ENCODE measurements around the gene ZNF556. TPM values are rescaled to one million over a fixed set of nuclear protein-coding genes. Genes with fewer than 3 reads are reported as not detected.

The ZNF556 gene
- total RNA-seq, 1 donor: not detected

DNA sequence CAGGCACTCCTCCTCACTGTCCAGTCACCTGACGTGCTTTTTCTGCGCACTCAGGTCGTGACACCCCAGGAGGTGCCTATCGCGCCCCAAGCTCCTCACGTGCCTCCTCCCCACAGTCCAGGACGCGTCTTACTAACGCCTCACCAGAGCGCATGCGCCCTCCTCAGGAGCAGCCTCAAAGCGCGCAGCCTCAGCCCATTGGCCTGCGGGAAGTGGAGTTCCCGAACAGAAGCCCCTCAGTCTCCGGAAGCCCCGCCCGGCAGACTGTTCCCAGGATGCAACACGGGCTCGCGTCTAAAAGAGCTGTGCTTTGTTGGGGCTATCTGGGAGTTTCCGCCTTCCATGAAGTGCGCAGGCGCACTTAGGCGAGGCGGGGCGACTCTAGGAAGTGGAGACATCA, 8.3 kb upstream of the ZNF556 start:
- no peak overlapping the region for H3K4me2 ChIP-seq (ENCODE audit: insufficient read depth, low read length)
- TF ChIP-seq, protein P1, sequence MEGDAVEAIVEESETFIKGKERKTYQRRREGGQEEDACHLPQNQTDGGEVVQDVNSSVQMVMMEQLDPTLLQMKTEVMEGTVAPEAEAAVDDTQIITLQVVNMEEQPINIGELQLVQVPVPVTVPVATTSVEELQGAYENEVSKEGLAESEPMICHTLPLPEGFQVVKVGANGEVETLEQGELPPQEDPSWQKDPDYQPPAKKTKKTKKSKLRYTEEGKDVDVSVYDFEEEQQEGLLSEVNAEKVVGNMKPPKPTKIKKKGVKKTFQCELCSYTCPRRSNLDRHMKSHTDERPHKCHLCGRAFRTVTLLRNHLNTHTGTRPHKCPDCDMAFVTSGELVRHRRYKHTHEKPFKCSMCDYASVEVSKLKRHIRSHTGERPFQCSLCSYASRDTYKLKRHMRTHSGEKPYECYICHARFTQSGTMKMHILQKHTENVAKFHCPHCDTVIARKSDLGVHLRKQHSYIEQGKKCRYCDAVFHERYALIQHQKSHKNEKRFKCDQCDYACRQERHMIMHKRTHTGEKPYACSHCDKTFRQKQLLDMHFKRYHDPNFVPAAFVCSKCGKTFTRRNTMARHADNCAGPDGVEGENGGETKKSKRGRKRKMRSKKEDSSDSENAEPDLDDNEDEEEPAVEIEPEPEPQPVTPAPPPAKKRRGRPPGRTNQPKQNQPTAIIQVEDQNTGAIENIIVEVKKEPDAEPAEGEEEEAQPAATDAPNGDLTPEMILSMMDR (IDR thresholded peaks at IDR 0.05; ENCODE audit: extremely low read depth, low read depth, low read length): no peak

DNA sequence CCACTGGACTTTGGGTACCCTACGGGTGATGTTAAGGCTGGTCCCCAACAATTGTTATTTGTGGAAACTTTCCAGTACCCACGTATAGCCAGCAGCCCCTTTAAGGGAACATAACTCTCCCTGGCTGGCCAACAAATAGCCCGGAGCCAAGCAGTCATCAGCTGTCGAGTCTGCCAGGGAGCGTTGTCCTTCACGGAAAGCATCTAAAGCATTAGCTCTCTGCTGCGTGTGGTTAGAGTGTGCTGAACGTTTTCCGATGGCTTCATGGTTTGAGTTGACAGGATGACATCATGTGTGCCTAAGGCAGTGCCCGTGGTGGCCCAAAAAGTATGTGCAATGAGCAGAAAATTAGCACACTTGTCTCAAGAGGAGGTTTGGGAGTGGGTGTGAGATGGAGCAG, 3.3 kb upstream of the ZNF556 start:
- peak; percentile 15 for DNase-seq (ENCODE audit: insufficient read length, low spot score, missing footprints)
- Histone ChIP-seq H3K27ac (ENCODE audit: low read depth, low read length) (no peak overlapping the region), H3K27me3 (ENCODE audit: insufficient read depth, low read length) (no peaks in the 10 kb centered on the region), H3K4me1 (ENCODE audit: insufficient read depth, low read length) (no peaks in the 10 kb centered on the region), H3K4me2 (ENCODE audit: insufficient read depth, low read length) (no peak overlapping the region), H3K9me3 (ENCODE audit: low read depth, low read length) (peaks cover 11% of the 10 kb centered on the region), H4K20me1 (ENCODE audit: insufficient read depth, low read length) (no peaks in the 10 kb centered on the region), H3K4me3 (ENCODE audit: insufficient read depth, low read length) (no peak overlapping the region), H3K36me3 (ENCODE audit: insufficient read depth, low read length) (no peaks in the 10 kb centered on the region), H3K79me2 (ENCODE audit: insufficient read depth, low read length) (no peaks in the 10 kb centered on the region), H2AFZ (ENCODE audit: low read length) (no peak overlapping the region)
- TF ChIP-seq, protein P1 (IDR thresholded peaks at IDR 0.05; ENCODE audit: extremely low read depth, low read depth, low read length): no peak

More for the DNA sequence above, 8.3 kb upstream of the ZNF556 start:
- Histone ChIP-seq H3K79me2 (ENCODE audit: insufficient read depth, low read length) (no peaks in the 10 kb centered on the region), H3K4me3 (ENCODE audit: insufficient read depth, low read length) (no peak overlapping the region), H2AFZ (ENCODE audit: low read length) (no peak overlapping the region), H4K20me1 (ENCODE audit: insufficient read depth, low read length) (no peaks in the 10 kb centered on the region), H3K27me3 (ENCODE audit: insufficient read depth, low read length) (no peaks in the 10 kb centered on the region), H3K4me1 (ENCODE audit: insufficient read depth, low read length) (no peaks in the 10 kb centered on the region), H3K27ac (ENCODE audit: low read depth, low read length) (no peak overlapping the region), H3K36me3 (ENCODE audit: insufficient read depth, low read length) (peaks cover 6% of the 10 kb centered on the region), H3K9me3 (ENCODE audit: low read depth, low read length) (peaks cover 36% of the 10 kb centered on the region)
- DNase-seq (ENCODE audit: insufficient read length, low spot score, missing footprints): no peak

DNA sequence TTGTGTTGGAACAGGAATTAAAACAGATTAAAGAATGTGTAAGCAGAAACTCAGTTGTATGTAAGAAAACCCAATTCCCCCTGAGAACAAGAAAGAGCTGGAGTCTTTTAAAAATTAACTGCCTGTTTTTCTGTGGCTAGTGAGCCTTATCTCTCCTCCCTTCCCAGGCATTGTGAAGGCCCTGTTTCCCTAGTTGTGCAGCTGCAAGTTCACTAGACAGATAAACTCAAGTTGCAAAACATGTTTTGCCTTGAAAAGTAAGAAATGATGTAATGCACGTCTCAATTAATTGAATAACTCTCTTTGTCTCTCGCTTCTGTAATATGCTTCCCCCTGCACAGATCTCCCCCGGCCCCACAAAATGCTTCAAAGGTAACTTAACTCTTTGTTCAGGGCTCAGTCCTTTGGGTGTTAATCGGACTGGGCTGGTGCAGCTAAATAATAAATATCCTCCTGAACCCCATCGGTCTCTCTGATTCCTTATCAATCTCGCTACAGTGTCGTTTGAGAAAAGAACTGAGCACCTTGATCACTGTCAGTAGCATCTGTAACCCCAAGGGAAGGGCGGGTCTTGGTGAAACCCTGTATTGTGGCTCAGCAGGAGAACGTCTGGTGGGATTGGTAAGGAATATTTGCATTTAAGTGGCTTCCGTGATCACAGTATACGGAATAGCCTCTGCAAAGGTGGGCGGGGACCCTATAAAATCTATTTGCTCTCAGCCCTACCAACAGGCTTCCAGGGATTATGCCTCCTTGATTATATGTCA, 1.6 kb upstream of the ZNF556 start:
- Histone ChIP-seq H2AFZ (ENCODE audit: low read length) (no peak overlapping the region), H3K4me3 (ENCODE audit: insufficient read depth, low read length) (no peak overlapping the region), H3K36me3 (ENCODE audit: insufficient read depth, low read length) (no peaks in the 10 kb centered on the region), H3K79me2 (ENCODE audit: insufficient read depth, low read length) (no peaks in the 10 kb centered on the region), H3K4me1 (ENCODE audit: insufficient read depth, low read length) (no peaks in the 10 kb centered on the region), H4K20me1 (ENCODE audit: insufficient read depth, low read length) (no peaks in the 10 kb centered on the region), H3K27ac (ENCODE audit: low read depth, low read length) (no peak overlapping the region), H3K9me3 (ENCODE audit: low read depth, low read length) (no peaks in the 10 kb centered on the region), H3K27me3 (ENCODE audit: insufficient read depth, low read length) (no peaks in the 10 kb centered on the region), H3K4me2 (ENCODE audit: insufficient read depth, low read length) (no peak overlapping the region)
- no peak for DNase-seq (ENCODE audit: insufficient read length, low spot score, missing footprints)
- TF ChIP-seq, protein P1 (IDR thresholded peaks at IDR 0.05; ENCODE audit: extremely low read depth, low read depth, low read length): no peak

DNA sequence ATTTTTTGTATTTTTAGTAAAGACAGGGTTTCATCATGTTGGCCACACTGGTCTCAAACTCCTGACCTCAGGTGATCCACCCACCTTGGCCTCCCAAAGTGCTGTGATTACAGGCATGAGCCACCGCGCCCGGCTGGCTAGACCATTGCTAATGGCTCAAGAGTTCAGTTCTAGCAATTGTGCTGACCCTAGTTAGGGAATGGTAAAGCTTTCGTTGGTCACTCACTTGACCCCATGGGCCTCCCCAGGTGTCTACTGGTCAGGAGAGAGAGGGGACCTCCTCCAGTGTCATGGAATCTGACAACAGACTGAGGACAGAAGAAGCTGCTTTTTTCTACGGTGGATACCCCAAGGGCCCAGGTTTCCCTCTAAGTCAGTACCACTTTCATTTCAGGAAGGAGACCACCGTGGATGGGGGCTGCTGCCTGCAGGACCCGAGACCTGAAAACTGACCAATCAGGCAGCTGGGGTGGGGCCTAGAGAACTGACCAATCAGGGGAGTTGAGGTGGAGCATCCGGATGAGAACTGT, 575 bp upstream of the ZNF556 start:
- H3K4me3 ChIP-seq (ENCODE audit: insufficient read depth, low read length): no peak overlapping the region
- no peak overlapping the region for H3K27ac ChIP-seq (ENCODE audit: low read depth, low read length)
- no peaks in the 10 kb centered on the region for H3K9me3 ChIP-seq (ENCODE audit: low read depth, low read length)
- H4K20me1 ChIP-seq (ENCODE audit: insufficient read depth, low read length): no peaks in the 10 kb centered on the region
- no peak for DNase-seq (ENCODE audit: insufficient read length, low spot score, missing footprints)
- TF ChIP-seq, protein P1 (IDR thresholded peaks at IDR 0.05; ENCODE audit: extremely low read depth, low read depth, low read length): no peak
- no peaks in the 10 kb centered on the region for H3K4me1 ChIP-seq (ENCODE audit: insufficient read depth, low read length)
- H3K79me2 ChIP-seq (ENCODE audit: insufficient read depth, low read length): no peaks in the 10 kb centered on the region
- H2AFZ ChIP-seq (ENCODE audit: low read length): no peak overlapping the region
- no peaks in the 10 kb centered on the region for H3K36me3 ChIP-seq (ENCODE audit: insufficient read depth, low read length)
- H3K27me3 ChIP-seq (ENCODE audit: insufficient read depth, low read length): no peaks in the 10 kb centered on the region
- no peak overlapping the region for H3K4me2 ChIP-seq (ENCODE audit: insufficient read depth, low read length)

Measured in osteoblast (primary cell).